GM11168 (cell line): ENCODE measurements around the gene GCDH.
"Not testable (repeated sequence)": the region's sequence is repeated elsewhere in the genome, so short reads cannot be mapped to it uniquely, and the experiment has no call there.

Experiments used
- in situ Hi-C: fragments of 300-500 bp; cut with MboI; formaldehyde crosslinking; loops from one replicate; pipeline ENCODE4 v1.12.0; 2022; ENCODE audit warnings: low sequenced_read_pairs; ENCODE audit not compliant: unreplicated experiment

GCDH gene

GRCh38 chr19:12896460-12896859 is 5.5 kb downstream of the GCDH start:
- in situ Hi-C loops: no loop called here

GRCh38 chr19:12899891-12900518 is 9.0 kb downstream of the GCDH start:
- in situ Hi-C loops: no loop called here

GRCh38 chr19:12907166-12907565 is 16.2 kb downstream of the GCDH start:
- in situ Hi-C loops: no loop called here

GRCh38 chr19:12912571-12912970 is 21.6 kb downstream of the GCDH start:
- in situ Hi-C loops: no loop called here

GRCh38 chr19:12913011-12913561 is 22.1 kb downstream of the GCDH start:
- in situ Hi-C loops: no loop called here

GRCh38 chr19:12913851-12914690 is 23.1 kb downstream of the GCDH start:
- in situ Hi-C loops: no loop called here

GRCh38 chr19:12915860-12916259 is 24.9 kb downstream of the GCDH start:
- in situ Hi-C loops: not testable (repeated sequence)

- in situ Hi-C loops: no loop called here
Measured at GRCh38 chr19:12918253-12918652, 27.3 kb downstream of the GCDH start.

- in situ Hi-C loops: no loop called here
Measured at GRCh38 chr19:12921047-12921446, 30.1 kb downstream of the GCDH start.

- in situ Hi-C loops: no loop called here
Measured at GRCh38 chr19:12922959-12923358, 32.0 kb downstream of the GCDH start.

- in situ Hi-C loops: no loop called here
Measured at GRCh38 chr19:12924621-12925310, 33.8 kb downstream of the GCDH start.

- in situ Hi-C loops: no loop called here
Measured at GRCh38 chr19:12930002-12930645, 39.2 kb downstream of the GCDH start.

GRCh38 chr19:12932392-12933286 is 41.7 kb downstream of the GCDH start:
- in situ Hi-C loops: no loop called here

- in situ Hi-C loops: no loop called here
Measured at GRCh38 chr19:12933287-12934072, 42.5 kb downstream of the GCDH start, which contains the start of gene FARSA. Gene FARSA, minus strand, starts transcription at chr19:12933711. Its CDS starts 15 bp downstream, at chr19:12933696.

GRCh38 chr19:12935071-12935470 is 44.1 kb downstream of the GCDH start:
- in situ Hi-C loops: no loop called here

- in situ Hi-C loops: no loop called here
Measured at GRCh38 chr19:12936582-12936981, 45.6 kb downstream of the GCDH start.

- in situ Hi-C loops: no loop called here
Measured at GRCh38 chr19:12937093-12937926, 46.4 kb downstream of the GCDH start.
